PFSK-1 (cell line): ENCODE results near the gene GBF1.

Source experiments
- POLR2AphosphoS5 ChIP-seq: IDR thresholded peaks from 2 replicates; pipeline ENCODE4 v1.6.1; 2012; ENCODE audit warnings: low read depth, mild to moderate bottlenecking, control low read depth, low read length, moderate library complexity
- TAF1 ChIP-seq: IDR thresholded peaks from 2 replicates; pipeline ENCODE4 v1.6.1; 2012; ENCODE audit warnings: low read length, control low read depth, borderline replicate concordance; ENCODE audit not compliant: insufficient read depth

GRCh38 chr10:102405108-102405571, 159.8 kb downstream of the GBF1 start:
- TF ChIP-seq POLR2AphosphoS5, result no peak
- TF ChIP-seq TAF1, result no peak
